IMR-90 (cell line): ENCODE measurements around the gene LYZ. TPM values are rescaled to one million over a fixed set of nuclear protein-coding genes. Genes with fewer than 3 reads are reported as not detected.

Source experiments
- ATAC-seq: fragments of 200-7000 bp; cut with Tn5 transposase; 2 replicates; pipeline ENCODE4 v1.9.1; 2020; ENCODE audit warnings: low read depth, mild to moderate bottlenecking, moderate library complexity
- BruUV-seq: library from RNA; stranded (reverse); fragments of 400-500 nt; replicated peaks from 2 replicates; lab custom pipeline; 2021; lab: Mats Ljungman, UMichigan
- CTCF ChIA-PET: fragments of 300-600 bp; formaldehyde crosslinking; extraction: SDS; loops from one replicate; lab custom pipeline; 2021; ENCODE audit warnings: antibody characterized with exemption; lab: Yijun Ruan, JAX
- POLR2A ChIA-PET: fragments of 300-600 bp; sonication (Branson Sonifier 250); formaldehyde crosslinking; loops from one replicate; lab custom pipeline; 2022; ENCODE audit warnings: antibody characterized with exemption; ENCODE audit not compliant: unreplicated experiment; lab: Charles Lee
- DNase-seq: peaks from one replicate; pipeline ENCODE4 v3.0.0; 2013
- H2AFZ ChIP-seq: replicated peaks from 2 replicates; pipeline ENCODE3; 2013; ENCODE audit warnings: low read length, mild to moderate bottlenecking; ENCODE audit not compliant: poor library complexity
- H2AK5ac ChIP-seq: 2 replicates; pipeline ENCODE4 v1.6.1; 2013; ENCODE audit warnings: low read depth, low read length, inconsistent platforms
- H2AK9ac ChIP-seq: replicated peaks from 2 replicates; pipeline ENCODE3; 2013; ENCODE audit warnings: mild to moderate bottlenecking, low read depth, low read length, moderate library complexity; ENCODE audit not compliant: poor library complexity
- H2BK120ac ChIP-seq: 2 replicates; pipeline ENCODE4 v1.6.1; 2013; ENCODE audit warnings: low read depth, low read length, inconsistent platforms
- H2BK15ac ChIP-seq: 3 replicates; pipeline ENCODE4 v1.6.1; 2013; ENCODE audit warnings: low read depth, low read length, inconsistent platforms
- H2BK20ac ChIP-seq: 2 replicates; pipeline ENCODE4 v1.6.1; 2013; ENCODE audit warnings: low read depth, mild to moderate bottlenecking, inconsistent platforms, low read length, moderate library complexity
- H2BK5ac ChIP-seq: 2 replicates; pipeline ENCODE4 v1.6.1; 2013; ENCODE audit warnings: mild to moderate bottlenecking, low read depth, low read length, inconsistent platforms; ENCODE audit not compliant: poor library complexity, severe bottlenecking
- H3K14ac ChIP-seq: replicated peaks from 2 replicates; pipeline ENCODE4 v1.6.1; 2013; ENCODE audit warnings: low read depth, low read length, inconsistent platforms
- H3K18ac ChIP-seq: 2 replicates; pipeline ENCODE4 v1.6.1; 2013; ENCODE audit warnings: low read depth, low read length, control low read depth
- H3K23ac ChIP-seq: 2 replicates; pipeline ENCODE4 v1.6.1; 2013; ENCODE audit warnings: low read depth, low read length, inconsistent platforms
- H3K27ac ChIP-seq: 2 replicates; pipeline ENCODE4 v1.5.1; 2013; ENCODE audit warnings: mild to moderate bottlenecking, control low read depth, low read length; ENCODE audit not compliant: insufficient read depth
- H3K27me3 ChIP-seq: 2 replicates; pipeline ENCODE4 v1.6.1; 2013; ENCODE audit warnings: low read length; ENCODE audit not compliant: control insufficient read depth, insufficient read depth
- H3K36me3 ChIP-seq: 2 replicates; pipeline ENCODE4 v1.6.1; 2013; ENCODE audit warnings: low read length, mixed read lengths; ENCODE audit not compliant: control insufficient read depth, insufficient read depth
- H3K4ac ChIP-seq: 2 replicates; pipeline ENCODE4 v1.6.1; 2013; ENCODE audit warnings: low read depth, low read length, inconsistent platforms
- H3K4me1 ChIP-seq: 2 replicates; pipeline ENCODE4 v1.6.1; 2013; ENCODE audit warnings: low read length, mixed read lengths; ENCODE audit not compliant: control insufficient read depth, insufficient read depth
- H3K4me2 ChIP-seq: 2 replicates; pipeline ENCODE4 v1.6.1; 2013; ENCODE audit warnings: low read depth, mild to moderate bottlenecking, control low read depth, low read length, moderate library complexity
- H3K4me3 ChIP-seq: 2 replicates; pipeline ENCODE4 v1.5.1; 2013; ENCODE audit warnings: low read depth, mild to moderate bottlenecking, control low read depth, low read length, moderate library complexity; ENCODE audit not compliant: insufficient read depth
- H3K56ac ChIP-seq: 2 replicates; pipeline ENCODE4 v1.6.1; 2013; ENCODE audit warnings: low read length, inconsistent platforms; ENCODE audit not compliant: insufficient read depth; ENCODE audit errors: extremely low read depth
- H3K79me1 ChIP-seq, 2 experiments: 2 replicates each; pipeline ENCODE4 v1.6.1; 2013; ENCODE audit warnings: low read length in 2 of 2, inconsistent platforms in 1 of 2, low read depth in 1 of 2
- H3K9ac ChIP-seq: 2 replicates; pipeline ENCODE4 v1.6.1; 2013; ENCODE audit warnings: low read depth, low read length, control low read depth
- H3K9me1 ChIP-seq: 2 replicates; pipeline ENCODE4 v1.6.1; 2013; ENCODE audit warnings: low read length, inconsistent platforms; ENCODE audit not compliant: insufficient read depth
- H3K9me3 ChIP-seq: 2 replicates; pipeline ENCODE4 v1.6.1; 2013; ENCODE audit warnings: low read length; ENCODE audit not compliant: control insufficient read depth, insufficient read depth
- H4K20me1 ChIP-seq: 2 replicates; pipeline ENCODE4 v1.6.1; 2013; ENCODE audit warnings: low read length, inconsistent platforms; ENCODE audit not compliant: insufficient read depth
- H4K5ac ChIP-seq: 2 replicates; pipeline ENCODE4 v1.6.1; 2013; ENCODE audit warnings: mild to moderate bottlenecking, low read depth, low read length, control low read depth
- H4K8ac ChIP-seq, 2 experiments: 2 replicates each; pipeline ENCODE4 v1.6.1; 2013; ENCODE audit warnings: low read depth in 2 of 2, low read length in 2 of 2, control low read depth in 1 of 2, inconsistent platforms in 1 of 2
- H4K91ac ChIP-seq: 2 replicates; pipeline ENCODE4 v1.6.1; 2013; ENCODE audit warnings: low read depth, low read length, inconsistent platforms; ENCODE audit not compliant: insufficient read depth
- FOS ChIP-seq: fragments of 150-350 bp; IDR thresholded peaks from 2 replicates; pipeline ENCODE4 v1.6.1; 2016; ENCODE audit warnings: low read depth, low read length
- MXI1 ChIP-seq: IDR thresholded peaks from 2 replicates; pipeline ENCODE4 v1.6.1; 2012; ENCODE audit warnings: low read depth, mild to moderate bottlenecking, low read length, moderate library complexity, borderline replicate concordance
- RAD21 ChIP-seq: IDR thresholded peaks from 2 replicates; pipeline ENCODE4 v1.6.1; 2012; ENCODE audit warnings: low read length, improper control_type of control experiment
- WGBS, 2 experiments: methylation state at CpG; one replicate each; pipeline versions ENCODE4 v1.1.5 to v1.1.7; 2013; ENCODE audit warnings: missing lambda C conversion rate in 2 of 2; ENCODE audit not compliant: insufficient read length in 1 of 2; ENCODE audit errors: extremely low coverage in 2 of 2; 5-methylcytosine and 5-hydroxymethylcytosine counted together
- dilution Hi-C: fragments of 300-500 bp; cut with HindIII; formaldehyde crosslinking; loops from one replicate; pipeline ENCODE4 v1.14.3; 2018; ENCODE audit warnings: low sequenced_read_pairs; ENCODE audit not compliant: unreplicated experiment
- in situ Hi-C: fragments of 300-500 bp; cut with MboI; formaldehyde crosslinking; loops from 3 replicates; pipeline ENCODE4 v1.14.3; 2019; ENCODE audit warnings: low sequenced_read_pairs, inconsistent platforms, mixed read lengths
- intact Hi-C: fragments of 100-400 bp; cut with micrococcal nuclease; formaldehyde crosslinking; loops from 2 replicates; pipeline ENCODE4 v1.10.0; 2022
- polyA plus RNA-seq, 3 experiments: library from polyadenylated mRNA; depleted of rRNA; stranded (reverse); fragments of >200 nt; gene quantifications; 2 replicates each; pipeline ENCODE4 v1.2.3, GENCODE V29; 2012; ENCODE audit warnings: low replicate concordance in 1 of 3
- total RNA-seq: library from RNA; depleted of rRNA; stranded (reverse); fragments of >200 nt; gene quantifications from 2 replicates; pipeline ENCODE4 v1.2.3, GENCODE V29; 2012
- TF ChIP-seq, protein P1 (sequence below): fragments of 150-350 bp; IDR thresholded peaks from 2 replicates; pipeline ENCODE4 v1.6.1; 2016; ENCODE audit warnings: low read depth, mild to moderate bottlenecking, low read length, moderate library complexity, borderline replicate concordance

LYZ gene
- total and polyA plus RNA-seq, 2 of the 4 experiments (the other 2 are of a cell fraction) = not detected

DNA sequence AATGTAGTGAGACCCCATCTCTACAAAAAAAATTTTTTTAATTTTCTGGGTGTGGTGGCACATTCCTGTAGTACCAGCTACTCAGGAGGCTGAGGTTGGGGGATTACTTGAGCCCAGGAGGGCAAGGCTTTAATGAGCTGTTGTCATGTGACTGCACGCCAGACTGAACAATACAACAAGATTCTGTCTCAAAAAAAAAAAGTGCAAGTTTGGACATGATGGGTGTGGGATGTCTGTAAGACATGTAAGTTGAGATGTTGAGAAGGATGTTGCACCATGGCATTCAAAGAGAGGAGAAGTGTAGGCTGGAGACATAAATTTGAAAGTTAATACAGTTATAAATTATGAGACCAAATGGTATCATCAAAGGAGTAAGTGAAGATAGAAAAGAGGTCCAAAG is 34.9 kb downstream of the LYZ start:
- CTCF ChIA-PET = no interaction called here
- intact Hi-C loops = no loop called here
- H2AK5ac ChIP-seq = no peak overlapping the region
- H4K20me1 ChIP-seq = no peaks in the 10 kb centered on the region
- POLR2A ChIA-PET = no interaction called here
- no peak overlapping the region for H4K8ac ChIP-seq
- H3K9me3 ChIP-seq = no peaks in the 10 kb centered on the region
- no peak for ATAC-seq
- no peak overlapping the region for H2BK5ac ChIP-seq
- dilution Hi-C loops = no loop called here
- H2AFZ ChIP-seq = no peak overlapping the region
- no peaks in the 10 kb centered on the region for H3K4me1 ChIP-seq
- no peak overlapping the region for H3K27ac ChIP-seq
- no peaks in the 10 kb centered on the region for H3K36me3 ChIP-seq
- H3K79me1 ChIP-seq = peaks cover 0 to 5% of the 10 kb centered on the region in 2 experiments; a peak in 2 of 4 replicates
- no peak overlapping the region for H2BK20ac ChIP-seq
- no peak overlapping the region for H2BK15ac ChIP-seq
- WGBS, 2 experiments = no CpG with 5 or more reads among the region's 1 CpG
- in situ Hi-C loops = no loop called here
- no peak overlapping the region for H3K9ac ChIP-seq
- H3K9me1 ChIP-seq = no peaks in the 10 kb centered on the region
- H3K18ac ChIP-seq = no peak overlapping the region
- no peak overlapping the region for H3K23ac ChIP-seq
- H3K4me2 ChIP-seq = no peak overlapping the region
- H2BK120ac ChIP-seq = no peak overlapping the region
- no peak overlapping the region for H2AK9ac ChIP-seq
- H3K27me3 ChIP-seq = no peaks in the 10 kb centered on the region
- no peak overlapping the region for H3K14ac ChIP-seq
- no peak overlapping the region for H3K4ac ChIP-seq
- no peak for DNase-seq
- H3K56ac ChIP-seq = no peak overlapping the region
- H4K91ac ChIP-seq = no peak overlapping the region
- H4K5ac ChIP-seq = no peak overlapping the region
- no TSS peak for BruUV-seq
- no peak overlapping the region for H3K4me3 ChIP-seq
- TF ChIP-seq FOS (no peak), MXI1 (no peak), RAD21 (no peak)
- TF ChIP-seq, protein P1, sequence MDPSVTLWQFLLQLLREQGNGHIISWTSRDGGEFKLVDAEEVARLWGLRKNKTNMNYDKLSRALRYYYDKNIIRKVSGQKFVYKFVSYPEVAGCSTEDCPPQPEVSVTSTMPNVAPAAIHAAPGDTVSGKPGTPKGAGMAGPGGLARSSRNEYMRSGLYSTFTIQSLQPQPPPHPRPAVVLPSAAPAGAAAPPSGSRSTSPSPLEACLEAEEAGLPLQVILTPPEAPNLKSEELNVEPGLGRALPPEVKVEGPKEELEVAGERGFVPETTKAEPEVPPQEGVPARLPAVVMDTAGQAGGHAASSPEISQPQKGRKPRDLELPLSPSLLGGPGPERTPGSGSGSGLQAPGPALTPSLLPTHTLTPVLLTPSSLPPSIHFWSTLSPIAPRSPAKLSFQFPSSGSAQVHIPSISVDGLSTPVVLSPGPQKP = no peak
